ENCODE results near the gene TEX12. TPM values are rescaled to one million over a fixed set of nuclear protein-coding genes. Genes with fewer than 3 reads are reported as not detected.
"Not testable (repeated sequence)": the region's sequence is repeated elsewhere in the genome, so short reads cannot be mapped to it uniquely, and the experiment has no call there.

Gene TEX12
- total RNA-seq, 1 donor from 2014 or later, result 0.65 TPM

DNA sequence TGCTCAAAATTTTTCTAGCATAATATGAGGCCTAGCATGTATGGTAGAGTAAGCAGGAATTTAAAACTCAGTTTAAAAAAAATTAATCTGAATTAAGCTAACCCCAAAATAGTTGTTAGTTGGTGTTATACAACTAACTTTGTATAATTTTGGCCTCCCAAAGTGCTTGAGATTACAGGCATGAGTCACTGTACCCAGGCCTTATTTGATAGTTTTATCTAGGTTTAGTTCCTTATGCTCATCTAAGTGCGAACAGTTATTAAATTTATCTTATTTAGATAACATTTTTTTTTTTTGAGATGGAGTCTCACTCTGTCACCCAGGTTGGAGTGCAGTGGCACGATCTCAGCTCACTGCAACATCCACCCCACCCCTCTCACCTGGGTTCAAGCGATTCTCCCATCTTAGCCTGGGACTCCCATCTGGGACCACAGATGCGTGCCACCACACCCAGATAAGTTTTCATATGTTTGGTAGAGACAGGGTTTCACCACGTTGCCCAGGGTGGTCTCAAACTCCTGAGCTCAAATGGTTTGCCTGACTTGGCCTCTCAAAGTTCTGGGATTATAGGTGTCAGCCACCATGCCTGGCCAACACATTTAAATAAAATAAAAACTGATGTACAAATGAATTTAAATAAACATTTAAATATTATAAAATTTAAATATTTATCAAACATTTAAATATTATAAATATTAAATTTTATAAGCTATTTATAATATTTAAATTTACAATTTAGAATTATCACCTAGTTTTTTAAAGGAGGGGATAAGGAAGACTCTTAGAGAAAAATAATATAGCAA lies 10.8 kb upstream of the TEX12 start:
- Mint-ChIP-seq H3K9me3 (no peaks in the 10 kb centered on the region), H3K36me3 (no peaks in the 10 kb centered on the region), H3K4me3 (no peak overlapping the region), H3K27me3 (ENCODE audit: low read depth) (peaks cover 7% of the 10 kb centered on the region), H3K4me1 (no peaks in the 10 kb centered on the region), H3K27ac (no peak overlapping the region)
- DNase-seq (ENCODE audit: low spot score in 2 of 2, unreplicated experiment in 2 of 2), result no peak
- TF ChIP-seq, protein P1, sequence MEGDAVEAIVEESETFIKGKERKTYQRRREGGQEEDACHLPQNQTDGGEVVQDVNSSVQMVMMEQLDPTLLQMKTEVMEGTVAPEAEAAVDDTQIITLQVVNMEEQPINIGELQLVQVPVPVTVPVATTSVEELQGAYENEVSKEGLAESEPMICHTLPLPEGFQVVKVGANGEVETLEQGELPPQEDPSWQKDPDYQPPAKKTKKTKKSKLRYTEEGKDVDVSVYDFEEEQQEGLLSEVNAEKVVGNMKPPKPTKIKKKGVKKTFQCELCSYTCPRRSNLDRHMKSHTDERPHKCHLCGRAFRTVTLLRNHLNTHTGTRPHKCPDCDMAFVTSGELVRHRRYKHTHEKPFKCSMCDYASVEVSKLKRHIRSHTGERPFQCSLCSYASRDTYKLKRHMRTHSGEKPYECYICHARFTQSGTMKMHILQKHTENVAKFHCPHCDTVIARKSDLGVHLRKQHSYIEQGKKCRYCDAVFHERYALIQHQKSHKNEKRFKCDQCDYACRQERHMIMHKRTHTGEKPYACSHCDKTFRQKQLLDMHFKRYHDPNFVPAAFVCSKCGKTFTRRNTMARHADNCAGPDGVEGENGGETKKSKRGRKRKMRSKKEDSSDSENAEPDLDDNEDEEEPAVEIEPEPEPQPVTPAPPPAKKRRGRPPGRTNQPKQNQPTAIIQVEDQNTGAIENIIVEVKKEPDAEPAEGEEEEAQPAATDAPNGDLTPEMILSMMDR (IDR thresholded peaks at IDR 0.05; ENCODE audit: unreplicated experiment), result no peak

DNA sequence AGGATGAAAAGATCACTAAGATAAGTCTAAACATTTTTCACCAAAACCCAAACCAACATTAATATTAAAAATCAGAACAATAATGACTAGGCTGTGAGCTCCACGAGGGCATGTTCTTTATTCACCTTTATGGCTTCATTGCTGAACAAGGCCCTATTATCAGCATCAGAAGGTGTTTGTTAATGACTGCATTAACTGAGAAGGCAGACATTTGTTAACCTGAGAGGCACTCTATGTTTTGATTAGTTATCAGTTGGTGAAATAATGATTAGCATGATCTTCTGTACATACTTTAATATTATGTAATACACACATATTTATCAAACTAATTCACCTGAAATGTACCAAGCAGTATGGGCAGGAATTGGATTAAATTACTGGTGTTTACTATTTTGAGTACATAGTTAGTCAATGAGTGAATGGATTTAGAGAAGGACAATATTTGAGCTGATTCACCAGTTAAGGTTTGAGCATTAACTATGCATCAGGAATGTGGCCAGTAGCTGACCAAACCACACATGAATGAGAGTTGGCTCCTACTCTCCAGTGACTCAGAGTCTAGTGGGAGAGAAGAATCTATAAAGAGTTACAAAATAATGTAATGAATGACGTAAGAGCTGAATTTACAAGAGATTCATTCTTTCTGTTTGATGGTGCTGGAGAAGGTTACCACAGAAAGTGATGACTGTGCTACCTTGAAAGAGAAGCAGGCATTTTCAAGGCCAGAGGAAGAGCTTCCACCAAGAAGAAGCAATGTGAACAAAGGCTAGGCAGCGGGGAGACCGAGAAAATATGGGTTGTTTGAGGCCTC lies 10.0 kb upstream of the TEX12 start:
- Mint-ChIP-seq H3K27me3 (ENCODE audit: low read depth) (peaks cover 7% of the 10 kb centered on the region), H3K4me3 (no peak overlapping the region), H3K4me1 (no peaks in the 10 kb centered on the region), H3K36me3 (no peaks in the 10 kb centered on the region), H3K9me3 (no peaks in the 10 kb centered on the region), H3K27ac (no peak overlapping the region)
- no peak for DNase-seq (ENCODE audit: low spot score in 2 of 2, unreplicated experiment in 2 of 2)
- TF ChIP-seq, protein P1 (IDR thresholded peaks at IDR 0.05; ENCODE audit: unreplicated experiment), result no peak

DNA sequence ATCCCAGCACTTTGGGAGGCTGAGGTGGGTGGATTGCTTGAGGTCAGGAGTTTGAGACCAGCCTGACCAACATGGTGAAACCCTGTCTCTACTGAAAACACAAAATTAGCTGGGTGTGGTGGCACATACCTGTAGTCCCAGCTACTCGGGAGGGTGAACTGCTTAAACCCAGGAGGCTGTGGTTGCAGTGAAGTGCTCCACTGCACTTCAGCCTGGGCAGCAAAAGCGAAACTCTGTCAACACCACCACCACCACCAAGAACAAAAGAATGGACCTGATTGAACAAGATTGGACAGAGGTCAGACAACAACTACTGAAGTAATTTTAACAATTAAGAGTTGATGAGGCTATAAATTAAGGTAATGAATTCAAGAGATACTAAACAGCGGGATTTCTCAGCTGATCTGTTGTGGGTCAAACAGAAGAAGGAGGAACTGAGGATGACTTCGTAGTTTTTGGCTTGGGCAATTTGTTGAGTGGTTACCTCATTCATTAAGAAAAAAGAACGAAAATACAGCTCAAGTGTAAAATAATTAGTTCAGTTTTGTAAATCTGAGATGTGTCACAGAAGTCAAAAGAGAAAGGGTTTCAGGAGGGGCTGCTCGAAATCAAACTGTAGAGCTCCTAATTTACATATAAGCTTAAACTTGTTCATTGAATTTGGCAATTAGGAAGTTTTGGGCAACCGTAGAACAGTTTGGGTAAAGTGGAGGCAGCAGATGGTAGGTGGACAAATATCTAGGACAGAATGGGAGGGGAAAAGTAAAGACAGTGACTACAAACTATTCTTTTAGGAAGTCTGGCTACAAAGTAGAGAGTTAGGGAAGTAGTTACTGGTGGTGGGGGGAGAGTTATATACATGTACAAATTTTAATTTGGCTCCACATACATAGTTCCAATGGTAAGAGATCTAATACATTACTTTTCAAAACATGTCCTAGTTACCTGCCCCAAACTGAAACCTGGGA lies 7.8 kb upstream of the TEX12 start:
- H3K9me3 Mint-ChIP-seq, result no peaks in the 10 kb centered on the region
- no peaks in the 10 kb centered on the region for H3K4me1 Mint-ChIP-seq
- no peak overlapping the region for H3K27ac Mint-ChIP-seq
- no peaks in the 10 kb centered on the region for H3K36me3 Mint-ChIP-seq
- no peak overlapping the region for H3K4me3 Mint-ChIP-seq
- H3K27me3 Mint-ChIP-seq (ENCODE audit: low read depth), result no peaks in the 10 kb centered on the region
- no peak for DNase-seq (ENCODE audit: low spot score in 2 of 2, unreplicated experiment in 2 of 2)
- TF ChIP-seq, protein P1 (IDR thresholded peaks at IDR 0.05; ENCODE audit: unreplicated experiment), result no peak

DNA sequence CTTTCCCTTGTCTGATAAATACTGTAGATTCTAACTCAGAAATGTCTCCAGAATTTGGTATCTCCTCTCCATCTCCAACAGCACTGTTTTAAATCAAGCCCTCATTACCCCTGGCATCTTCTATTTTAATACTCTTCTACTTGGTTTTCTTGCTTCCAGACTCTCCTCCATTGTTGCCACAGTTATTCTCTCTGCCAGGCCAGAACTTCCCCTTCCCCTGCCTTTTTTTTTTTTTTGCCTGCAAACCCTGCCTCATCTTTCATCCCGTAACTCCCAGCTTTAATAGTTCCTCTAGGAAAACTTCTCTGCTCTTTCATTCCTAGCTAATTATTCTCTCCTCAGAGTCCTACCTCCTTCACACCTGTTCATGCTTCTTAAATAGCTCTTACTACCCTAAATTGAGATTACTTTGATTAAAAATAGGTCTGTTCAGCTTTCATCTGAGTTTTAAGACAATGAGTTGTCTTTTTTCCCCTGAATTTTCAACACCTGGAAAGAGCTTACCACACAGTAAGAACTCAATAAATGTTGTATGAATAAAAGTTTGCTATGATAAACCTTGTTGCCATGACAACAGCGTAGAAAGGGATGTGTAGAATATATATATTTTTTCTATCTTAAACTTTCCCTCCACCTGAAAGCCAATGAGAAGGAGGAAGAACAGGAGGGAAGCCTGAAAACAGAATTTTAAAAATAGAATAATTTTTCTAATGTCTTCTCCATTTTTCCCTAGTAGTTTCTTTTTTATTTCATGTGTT lies 6.9 kb upstream of the TEX12 start:
- no peaks in the 10 kb centered on the region for H3K9me3 Mint-ChIP-seq
- no peak overlapping the region for H3K27ac Mint-ChIP-seq
- TF ChIP-seq, protein P1 (IDR thresholded peaks at IDR 0.05; ENCODE audit: unreplicated experiment), result no peak
- H3K36me3 Mint-ChIP-seq, result no peaks in the 10 kb centered on the region
- H3K4me1 Mint-ChIP-seq, result no peaks in the 10 kb centered on the region
- DNase-seq (ENCODE audit: low spot score in 2 of 2, unreplicated experiment in 2 of 2), result no peak
- no peaks in the 10 kb centered on the region for H3K27me3 Mint-ChIP-seq (ENCODE audit: low read depth)
- no peak overlapping the region for H3K4me3 Mint-ChIP-seq

- no peaks in the 10 kb centered on the region for H3K27me3 Mint-ChIP-seq (ENCODE audit: low read depth)
- no peak overlapping the region for H3K4me3 Mint-ChIP-seq
- TF ChIP-seq, protein P1 (IDR thresholded peaks at IDR 0.05; ENCODE audit: unreplicated experiment), result no peak
Measured at GRCh38 chr11:112161012-112161411, 6.2 kb upstream of the TEX12 start.

DNA sequence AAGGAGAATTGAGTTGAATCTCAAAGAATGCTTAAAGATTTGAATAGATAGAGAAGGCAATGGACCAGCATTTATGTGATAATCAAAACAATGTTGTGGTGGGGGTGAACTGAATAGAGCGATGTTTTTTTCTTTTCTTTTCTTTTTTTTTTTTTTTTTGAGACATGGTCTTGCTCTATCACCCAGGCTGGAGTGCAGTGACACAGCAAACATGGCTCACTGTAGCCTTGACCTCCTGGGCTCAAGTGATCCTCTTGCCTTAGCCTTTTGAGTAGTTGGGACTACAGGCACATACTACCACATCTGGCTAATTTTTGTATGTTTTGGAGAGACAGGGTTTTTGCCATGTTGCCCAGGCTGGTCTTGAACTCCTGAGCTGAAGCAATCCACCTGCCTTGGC lies 5.0 kb upstream of the TEX12 start:
- H3K4me1 Mint-ChIP-seq; H3K27me3 Mint-ChIP-seq (ENCODE audit: low read depth): not testable (repeated sequence)

More at GRCh38 chr11:112161012-112161411, 6.2 kb upstream of the TEX12 start:
- H3K27ac Mint-ChIP-seq, result no peak overlapping the region
- no peaks in the 10 kb centered on the region for H3K36me3 Mint-ChIP-seq
- no peak for DNase-seq (ENCODE audit: low spot score in 2 of 2, unreplicated experiment in 2 of 2)
- H3K4me1 Mint-ChIP-seq, result no peaks in the 10 kb centered on the region
- H3K9me3 Mint-ChIP-seq, result no peaks in the 10 kb centered on the region

More for the DNA sequence above, 5.0 kb upstream of the TEX12 start:
- not testable (repeated sequence) for H3K4me3 Mint-ChIP-seq; DNase-seq (ENCODE audit: low spot score in 2 of 2, unreplicated experiment in 2 of 2); H3K9me3 Mint-ChIP-seq; H3K36me3 Mint-ChIP-seq; H3K27ac Mint-ChIP-seq

Measured in mesothelial cell of epicardium (in vitro differentiated cells).